Brain pericyte (primary cell): Measurements from ENCODE around the gene MEIS2.

ENCODE experiments used
- DNase-seq: peaks from one replicate; pipeline ENCODE4 v3.0.0-alpha.2; 2012; ENCODE audit warnings: low read depth, low spot score

The MEIS2 gene

GRCh38 chr15:37112971-37113670, 12.8 kb upstream of the MEIS2 start:
- DNase-seq: no peak

- no peak for DNase-seq
Observed at GRCh38 chr15:37112171-37112570, 11.8 kb upstream of the MEIS2 start.

GRCh38 chr15:37111427-37111717, 11.0 kb upstream of the MEIS2 start:
- DNase-seq: no peak

GRCh38 chr15:37109872-37110572, 9.7 kb upstream of the MEIS2 start:
- DNase-seq: no peak

GRCh38 chr15:37109168-37109871, 9.0 kb upstream of the MEIS2 start:
- DNase-seq: no peak

- no peak for DNase-seq
Observed at GRCh38 chr15:37108381-37109167, 8.2 kb upstream of the MEIS2 start.

GRCh38 chr15:37107744-37108380, 7.5 kb upstream of the MEIS2 start:
- no peak for DNase-seq

GRCh38 chr15:37107071-37107743, 6.9 kb upstream of the MEIS2 start:
- no peak for DNase-seq

GRCh38 chr15:37106490-37107001, 6.2 kb upstream of the MEIS2 start:
- DNase-seq: no peak

DNA sequence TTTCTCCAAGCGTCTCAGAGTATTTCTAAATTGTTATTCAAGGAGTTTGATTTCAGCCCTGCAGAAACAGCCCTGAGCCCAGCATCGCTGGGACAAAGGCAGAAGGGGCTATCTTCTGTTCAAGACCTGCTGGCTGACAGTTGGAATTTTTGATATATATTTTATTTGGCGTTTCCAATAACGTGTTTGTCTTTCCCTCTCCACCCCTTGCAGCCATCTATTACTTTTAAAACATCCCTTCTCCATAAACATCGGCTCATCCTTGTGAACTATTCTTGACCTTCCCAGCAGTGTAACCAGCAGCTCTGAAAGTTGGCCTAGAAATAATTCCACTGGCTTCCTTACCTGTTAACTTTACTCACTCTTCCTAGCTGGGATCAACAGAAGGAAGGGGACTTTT, 5.5 kb upstream of the MEIS2 start:
- DNase-seq: no peak

- no peak for DNase-seq
Observed at GRCh38 chr15:37105029-37105428, 4.7 kb upstream of the MEIS2 start.

DNA sequence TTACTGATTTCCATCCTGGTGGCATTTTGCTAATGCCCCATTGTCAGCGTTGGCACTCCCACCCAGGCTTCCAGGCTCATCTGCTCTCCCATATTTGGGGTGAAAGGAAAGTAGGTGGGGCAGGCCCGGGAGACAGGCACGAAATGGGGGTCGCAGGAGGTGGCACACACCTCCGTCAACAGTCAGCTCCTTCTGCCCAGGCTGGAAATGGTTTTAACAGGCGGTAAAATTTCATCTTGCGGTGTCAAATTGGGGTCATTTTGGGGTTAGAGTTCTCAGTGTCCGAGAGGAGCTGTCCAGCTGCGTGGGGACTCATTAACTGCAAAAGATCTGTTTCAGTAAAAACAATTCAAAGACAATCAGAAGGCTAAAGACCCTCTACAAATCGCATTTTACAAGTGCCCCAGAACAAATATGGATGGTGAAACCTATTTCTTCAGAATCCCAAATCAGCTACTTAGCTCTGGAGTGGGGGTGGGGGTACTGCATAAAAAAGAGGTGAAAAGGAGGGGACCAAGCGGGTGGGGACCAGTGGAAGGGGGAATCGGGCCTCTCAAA, 4.2 kb upstream of the MEIS2 start:
- no peak for DNase-seq

- no peak for DNase-seq
Observed at GRCh38 chr15:37103475-37104423, 3.4 kb upstream of the MEIS2 start.

DNA sequence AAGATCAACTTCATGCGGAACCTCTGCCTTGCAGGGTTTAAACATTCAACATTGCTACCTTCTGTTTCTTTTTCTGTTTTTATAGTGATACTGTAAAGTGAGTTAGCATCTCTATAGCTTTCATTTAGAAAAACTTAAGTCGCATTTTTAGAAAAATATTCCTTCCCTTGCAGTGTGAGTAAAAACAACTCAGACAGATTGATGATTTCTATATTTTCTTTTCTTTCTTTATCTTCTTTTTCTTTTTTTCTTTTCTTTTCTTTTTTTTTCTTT, 2.8 kb upstream of the MEIS2 start:
- no peak for DNase-seq

- DNase-seq: no peak
Observed at GRCh38 chr15:37102305-37103162, 2.2 kb upstream of the MEIS2 start.

DNA sequence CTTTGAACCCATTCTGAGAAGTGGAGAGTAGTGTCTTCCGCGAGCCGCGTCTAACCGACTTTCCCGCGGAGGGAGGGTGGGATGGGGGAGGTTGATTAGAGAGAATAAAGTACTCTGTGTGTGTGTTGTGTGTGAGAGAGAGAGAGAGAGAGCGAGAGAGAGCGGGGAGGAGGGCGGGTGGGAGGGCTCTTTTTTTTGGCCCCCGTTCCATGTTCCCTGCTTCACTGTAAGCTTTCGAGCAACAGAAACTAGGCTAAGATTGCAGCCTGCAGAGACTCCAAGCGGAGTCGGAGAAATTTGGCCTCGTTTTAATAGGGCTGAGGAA, 1.6 kb upstream of the MEIS2 start:
- no peak for DNase-seq

DNA sequence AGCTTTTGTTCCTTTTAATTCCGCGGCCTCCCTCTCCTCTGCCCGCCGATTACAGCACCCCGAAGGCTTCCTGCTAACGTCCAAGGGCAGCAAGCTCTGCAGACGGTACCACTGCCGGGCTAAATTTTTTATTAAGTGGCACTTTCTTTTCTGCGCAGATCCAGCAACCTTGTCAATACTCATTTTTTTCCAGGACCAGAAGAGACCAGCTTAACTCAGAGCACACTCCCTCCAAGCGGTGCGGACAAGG, 542 bp upstream of the MEIS2 start:
- DNase-seq: no peak

DNA sequence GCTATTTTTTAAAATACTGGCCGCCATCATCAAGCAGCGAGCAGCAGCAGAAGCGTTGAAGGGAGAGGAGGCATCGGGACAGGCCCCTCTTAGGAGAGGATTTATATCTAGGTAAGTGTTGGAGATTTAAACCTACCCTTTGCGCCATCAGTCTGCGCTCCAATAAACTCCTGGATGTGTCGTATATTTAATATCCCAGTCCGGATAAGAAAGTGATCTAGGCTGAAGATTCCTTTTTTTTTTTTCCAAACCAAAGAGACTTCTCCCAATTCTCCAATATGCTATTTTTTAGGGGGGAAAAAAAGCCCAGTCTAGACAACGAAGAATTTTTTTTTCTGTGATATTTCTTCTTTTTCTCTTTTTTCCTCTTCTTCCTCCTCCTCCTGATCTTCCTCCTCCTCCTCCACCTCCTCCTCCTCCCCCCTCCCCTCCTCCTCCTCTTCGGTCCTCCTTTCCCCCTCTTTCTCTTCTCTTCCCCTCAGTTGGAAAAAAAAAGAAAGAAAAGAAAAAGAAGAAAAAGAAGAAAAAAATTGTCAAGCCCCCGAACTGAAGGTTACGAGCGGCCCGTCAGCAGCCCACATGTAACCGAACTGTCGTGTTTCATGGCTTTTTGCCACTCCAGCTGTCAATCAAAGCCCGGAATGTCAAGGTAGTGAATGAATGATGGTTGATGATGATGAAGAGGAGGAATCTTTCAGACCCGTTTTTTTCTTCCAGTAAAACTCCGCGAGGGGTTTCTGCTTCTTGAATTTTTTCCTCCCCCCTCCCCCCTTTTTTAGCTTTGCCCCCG, 835 bp downstream of the MEIS2 start:
- no peak for DNase-seq
